Caco-2 (cell line): Measurements from ENCODE around the gene TMEM17. TPM values are rescaled to one million over a fixed set of nuclear protein-coding genes. Genes with fewer than 3 reads are reported as not detected.
"Not testable (repeated sequence)": the region's sequence is repeated elsewhere in the genome, so short reads cannot be mapped to it uniquely, and the experiment has no call there.

Experiments
- BruUV-seq: library from RNA; stranded (reverse); fragments of 400-500 nt; replicated peaks from 2 replicates; lab custom pipeline; 2021; lab: Mats Ljungman, UMichigan
- CTCF ChIA-PET: fragments of 300-600 bp; sonication (Branson Sonifier 250); formaldehyde crosslinking; loops from one replicate; lab custom pipeline; 2022; ENCODE audit warnings: antibody characterized with exemption; lab: Charles Lee
- POLR2A ChIA-PET: fragments of 300-600 bp; sonication (Branson Sonifier 250); formaldehyde crosslinking; loops from one replicate; lab custom pipeline; 2022; ENCODE audit warnings: antibody characterized with exemption; lab: Charles Lee
- DNase-seq, 2 experiments: peaks; one replicate each; pipeline versions ENCODE4 v3.0.0 to v3.0.0-alpha.2; 2020 to 2022
- H3K27me3 ChIP-seq: replicated peaks from 2 replicates; pipeline ENCODE4 v1.6.0; 2011; ENCODE audit warnings: low read length; ENCODE audit not compliant: control insufficient read depth, insufficient read depth
- H3K36me3 ChIP-seq: 2 replicates; pipeline ENCODE4 v1.5.1; 2011; ENCODE audit warnings: low read length; ENCODE audit not compliant: control insufficient read depth, insufficient read depth
- H3K4me1 ChIP-seq: fragments of 250-450 bp; sonication (Bioruptor Pico); 2 replicates; pipeline ENCODE4 v1.5.1; 2020; ENCODE audit warnings: mild to moderate bottlenecking
- H3K4me3 ChIP-seq: 2 replicates; pipeline ENCODE4 v1.5.1; 2011; ENCODE audit warnings: low read depth, mild to moderate bottlenecking, control low read depth, low read length
- H3K9me3 ChIP-seq: fragments of 250-450 bp; sonication (Bioruptor Pico); 2 replicates; pipeline ENCODE4 v1.5.1; 2020; ENCODE audit warnings: mild to moderate bottlenecking, moderate library complexity
- H3K27ac Mint-ChIP-seq: one replicate; pipeline ENCODE4 v1.8.0; 2022; ENCODE audit warnings: mixed read lengths; ENCODE audit not compliant: unreplicated experiment
- H3K27me3 Mint-ChIP-seq: one replicate; pipeline ENCODE4 v1.8.0; 2022; ENCODE audit warnings: mixed read lengths; ENCODE audit not compliant: insufficient read depth, unreplicated experiment
- H3K36me3 Mint-ChIP-seq: one replicate; pipeline ENCODE4 v1.8.0; 2022; ENCODE audit warnings: mild to moderate bottlenecking, mixed read lengths; ENCODE audit not compliant: insufficient read depth, unreplicated experiment
- H3K4me1 Mint-ChIP-seq: one replicate; pipeline ENCODE4 v1.8.0; 2022; ENCODE audit warnings: low read depth, mixed read lengths; ENCODE audit not compliant: unreplicated experiment
- H3K4me3 Mint-ChIP-seq: one replicate; pipeline ENCODE4 v1.8.0; 2022; ENCODE audit warnings: mild to moderate bottlenecking, moderate library complexity, mixed read lengths; ENCODE audit not compliant: unreplicated experiment
- H3K9me3 Mint-ChIP-seq: one replicate; pipeline ENCODE4 v1.8.0; 2022; ENCODE audit warnings: mixed read lengths; ENCODE audit not compliant: unreplicated experiment
- CTCF ChIP-seq, 2 experiments: fragments of 200-600 bp in 1 of 2; IDR thresholded peaks; 1 replicate in 1 of 2; 2 replicates in 1 of 2; pipeline versions ENCODE4 v1.5.1 to v1.8.0; 2011 to 2022; ENCODE audit warnings: antibody characterized with exemption in 1 of 2, control low read depth in 1 of 2, inconsistent platforms in 1 of 2, low read depth in 1 of 2, low read length in 1 of 2, mild to moderate bottlenecking in 1 of 2, moderate library complexity in 1 of 2; ENCODE audit not compliant: insufficient read depth in 1 of 2, severe bottlenecking in 1 of 2, unreplicated experiment in 1 of 2
- intact Hi-C: fragments of 100-400 bp; cut with micrococcal nuclease; formaldehyde crosslinking; loops from one replicate; pipeline ENCODE4 v1.10.0; 2022; ENCODE audit not compliant: unreplicated experiment
- total RNA-seq: library from RNA; stranded (reverse); gene quantifications from 2 replicates; pipeline ENCODE4 v1.2.3, GENCODE V29; 2022

TMEM17 gene
- total RNA-seq, 1 experiment from 2014 or later = 3.3 TPM

- Histone ChIP-seq H3K27me3 (no peaks in the 10 kb centered on the region), H3K4me3 (no peak overlapping the region), H3K9me3 (peaks cover 25% of the 10 kb centered on the region), H3K36me3 (no peaks in the 10 kb centered on the region), H3K4me1 (0 out of 2 replicates have a peak, but pooled peaks cover 5% of the 10 kb centered on the region)
- no TSS peak for BruUV-seq
- POLR2A ChIA-PET = no interaction called here
- Mint-ChIP-seq H3K4me3 (no peak overlapping the region), H3K27me3 (no peaks in the 10 kb centered on the region), H3K27ac (no peak overlapping the region), H3K4me1 (peaks cover 17% of the 10 kb centered on the region), H3K36me3 (no peaks in the 10 kb centered on the region), H3K9me3 (peaks cover 31% of the 10 kb centered on the region)
- no peak for DNase-seq
- intact Hi-C loops = no loop called here
- no peak for TF ChIP-seq CTCF (IDR thresholded peaks at IDR 0.05; ENCODE audit: insufficient read depth in 1 of 2, low read depth in 1 of 2, low read length in 1 of 2, severe bottlenecking in 1 of 2, unreplicated experiment in 1 of 2)
- CTCF ChIA-PET = no interaction called here
Observed at GRCh38 chr2:62525549-62526269, 19.7 kb upstream of the TMEM17 start.

- H3K36me3 Mint-ChIP-seq = no peaks in the 10 kb centered on the region
- ChIA-PET POLR2A (no interaction called here), CTCF (no interaction called here)
- H3K4me1 Mint-ChIP-seq = peaks cover 11% of the 10 kb centered on the region
- BruUV-seq = no TSS peak
- intact Hi-C loops = no loop called here
- TF ChIP-seq CTCF (IDR thresholded peaks at IDR 0.05; ENCODE audit: insufficient read depth in 1 of 2, low read depth in 1 of 2, low read length in 1 of 2, severe bottlenecking in 1 of 2, unreplicated experiment in 1 of 2) = no peak
- H3K27ac Mint-ChIP-seq = no peak overlapping the region
- no peaks in the 10 kb centered on the region for H3K27me3 ChIP-seq
- H3K27me3 Mint-ChIP-seq = no peaks in the 10 kb centered on the region
- no peak overlapping the region for H3K4me3 Mint-ChIP-seq
- DNase-seq = no peak
- H3K36me3 ChIP-seq = no peaks in the 10 kb centered on the region
- H3K4me3 ChIP-seq = no peak overlapping the region
- H3K9me3 Mint-ChIP-seq = peaks cover 22% of the 10 kb centered on the region
- peaks cover 25% of the 10 kb centered on the region for H3K9me3 ChIP-seq
- H3K4me1 ChIP-seq = 0 out of 2 replicates have a peak, but pooled peaks cover 5% of the 10 kb centered on the region
Observed at GRCh38 chr2:62524293-62524941, 18.4 kb upstream of the TMEM17 start.

- H3K27me3 ChIP-seq, H3K36me3 ChIP-seq, H3K4me3 Mint-ChIP-seq, H3K4me1 ChIP-seq, intact Hi-C loops, BruUV-seq, DNase-seq, H3K27ac Mint-ChIP-seq, H3K36me3 Mint-ChIP-seq, H3K27me3 Mint-ChIP-seq, H3K4me3 ChIP-seq, CTCF ChIA-PET, H3K4me1 Mint-ChIP-seq, POLR2A ChIA-PET: not testable (repeated sequence)
- peaks cover 33% of the 10 kb centered on the region for H3K9me3 ChIP-seq
- peaks cover 34% of the 10 kb centered on the region for H3K9me3 Mint-ChIP-seq
Observed at GRCh38 chr2:62521061-62521460, 15.1 kb upstream of the TMEM17 start.
